GM23338 (cell line): ENCODE results near the gene MCAM. TPM values are rescaled to one million over a fixed set of nuclear protein-coding genes. Genes with fewer than 3 reads are reported as not detected.

ENCODE experiments used
- ATAC-seq: fragments of 200-7000 bp; cut with Tn5 transposase; 3 replicates; pipeline ENCODE4 v1.9.1; 2020
- DNase-seq: peaks from one replicate; pipeline ENCODE4 v3.0.0-alpha.2; 2015; ENCODE audit warnings: low spot score
- H2AFZ ChIP-seq: fragments of 200-600 bp; sonication (generic); 2 replicates; pipeline ENCODE4 v1.8.0; 2016; ENCODE audit warnings: antibody characterized with exemption, mild to moderate bottlenecking, moderate library complexity
- H3F3A ChIP-seq: fragments of 200-600 bp; sonication (generic); replicated peaks from 2 replicates; pipeline ENCODE4 v1.8.0; 2017; ENCODE audit warnings: antibody characterized with exemption, mixed run types, low read depth
- H3K27ac ChIP-seq: fragments of 200-600 bp; sonication (generic); 2 replicates; pipeline ENCODE4 v1.6.1; 2016; ENCODE audit warnings: low read depth
- H3K27me3 ChIP-seq: fragments of 200-600 bp; sonication (generic); 2 replicates; pipeline ENCODE4 v1.8.0; 2016; ENCODE audit warnings: mild to moderate bottlenecking, mixed run types, moderate library complexity; ENCODE audit not compliant: insufficient read depth
- H3K36me3 ChIP-seq: fragments of 200-600 bp; sonication (generic); 2 replicates; pipeline ENCODE4 v1.8.0; 2016; ENCODE audit warnings: mild to moderate bottlenecking; ENCODE audit not compliant: insufficient read depth
- H3K4me1 ChIP-seq: fragments of 200-600 bp; sonication (generic); 2 replicates; pipeline ENCODE4 v1.8.0; 2016; ENCODE audit warnings: mild to moderate bottlenecking, moderate library complexity; ENCODE audit not compliant: insufficient read depth
- H3K4me2 ChIP-seq: fragments of 200-600 bp; sonication (generic); 2 replicates; pipeline ENCODE4 v1.7.1; 2017; ENCODE audit warnings: mixed run types
- H3K4me3 ChIP-seq: fragments of 200-600 bp; sonication (generic); 2 replicates; pipeline ENCODE4 v1.6.1; 2016; ENCODE audit warnings: mixed run types
- H3K79me2 ChIP-seq: fragments of 200-600 bp; sonication (generic); replicated peaks from 2 replicates; pipeline ENCODE4 v1.8.0; 2017; ENCODE audit warnings: mild to moderate bottlenecking; ENCODE audit not compliant: insufficient read depth
- H3K9me2 ChIP-seq: fragments of 200-600 bp; sonication (generic); 2 replicates; pipeline ENCODE4 v1.8.0; 2017; ENCODE audit not compliant: insufficient read depth
- H4K20me1 ChIP-seq: fragments of 200-600 bp; sonication (generic); replicated peaks from 2 replicates; pipeline ENCODE4 v1.8.0; 2017; ENCODE audit warnings: mild to moderate bottlenecking; ENCODE audit not compliant: insufficient read depth
- H3K27ac Mint-ChIP-seq: 2 replicates; pipeline ENCODE4 v1.8.0; 2020; ENCODE audit warnings: inconsistent platforms, mild to moderate bottlenecking, moderate library complexity, mixed read lengths
- H3K27me3 Mint-ChIP-seq: 3 replicates; pipeline ENCODE4 v1.8.0; 2022; ENCODE audit warnings: low read depth, mild to moderate bottlenecking, moderate library complexity, mixed read lengths, inconsistent platforms; ENCODE audit not compliant: insufficient read depth, poor library complexity
- H3K36me3 Mint-ChIP-seq: 3 replicates; pipeline ENCODE4 v1.8.0; 2021; ENCODE audit warnings: low read depth, mild to moderate bottlenecking, inconsistent platforms, moderate library complexity, mixed read lengths
- H3K4me1 Mint-ChIP-seq: 3 replicates; pipeline ENCODE4 v1.8.0; 2020; ENCODE audit warnings: mild to moderate bottlenecking, inconsistent platforms, mixed read lengths
- H3K4me3 Mint-ChIP-seq: 3 replicates; pipeline ENCODE4 v1.8.0; 2021; ENCODE audit warnings: moderate library complexity, mild to moderate bottlenecking, inconsistent platforms, mixed read lengths
- H3K9me3 Mint-ChIP-seq: 3 replicates; pipeline ENCODE4 v1.8.0; 2020; ENCODE audit warnings: moderate library complexity, mild to moderate bottlenecking, inconsistent platforms, mixed read lengths
- CREB1 ChIP-seq: fragments of 250-450 bp; sonication (Bioruptor Pico); IDR thresholded peaks from 2 replicates; pipeline ENCODE4 v1.5.0; 2020; ENCODE audit warnings: low read depth, mild to moderate bottlenecking, moderate library complexity
- CTCF ChIP-seq, 2 experiments: fragments of 200-600 bp in 1 of 2; sonication (generic) in 1 of 2; conservative IDR thresholded peaks; 2 replicates each; pipeline versions ENCODE4 v1.5.1 to v1.6.1; 2016 to 2017; ENCODE audit warnings: antibody characterized with exemption in 2 of 2, low read depth in 2 of 2, mild to moderate bottlenecking in 2 of 2, moderate library complexity in 1 of 2
- JUNB ChIP-seq: IDR thresholded peaks from one replicate; pipeline ENCODE4 v1.6.1; 2016; ENCODE audit warnings: antibody characterized with exemption; ENCODE audit not compliant: unreplicated experiment
- POLR2AphosphoS5 ChIP-seq: IDR thresholded peaks from 2 replicates; pipeline ENCODE4 v1.6.1; 2016; ENCODE audit warnings: antibody characterized with exemption, low read depth
- ZNF114 ChIP-seq: fragments of 250-450 bp; sonication (Bioruptor Pico); IDR thresholded peaks from 2 replicates; pipeline ENCODE4 v1.5.0; 2020; ENCODE audit warnings: mild to moderate bottlenecking, moderate library complexity
- polyA plus RNA-seq: library from polyadenylated mRNA; unstranded; fragments of >200 nt; fragmentation: Nextera tagmentation; extraction: Ambion mirVana; gene quantifications from 2 replicates; pipeline ENCODE4 v1.2.1, GENCODE V29; 2016
- total RNA-seq: library from RNA; depleted of rRNA; stranded (reverse); fragments of >200 nt; shearing (Covaris generic); gene quantifications from 2 replicates; pipeline ENCODE4 v1.2.3, GENCODE V29; 2014
- TF ChIP-seq, protein P1 (sequence below): fragments of 250-450 bp; sonication (Bioruptor Pico); IDR thresholded peaks from 2 replicates; pipeline ENCODE4 v1.5.0; 2020; ENCODE audit warnings: mild to moderate bottlenecking, moderate library complexity
- TF ChIP-seq, protein P2 (sequence below): IDR thresholded peaks from one replicate; pipeline ENCODE4 v1.6.1; 2018; ENCODE audit warnings: antibody characterized with exemption; ENCODE audit not compliant: unreplicated experiment

The MCAM gene
- total and polyA plus RNA-seq, 2 experiments from 2014 or later = 8.9 to 79.5 TPM

DNA sequence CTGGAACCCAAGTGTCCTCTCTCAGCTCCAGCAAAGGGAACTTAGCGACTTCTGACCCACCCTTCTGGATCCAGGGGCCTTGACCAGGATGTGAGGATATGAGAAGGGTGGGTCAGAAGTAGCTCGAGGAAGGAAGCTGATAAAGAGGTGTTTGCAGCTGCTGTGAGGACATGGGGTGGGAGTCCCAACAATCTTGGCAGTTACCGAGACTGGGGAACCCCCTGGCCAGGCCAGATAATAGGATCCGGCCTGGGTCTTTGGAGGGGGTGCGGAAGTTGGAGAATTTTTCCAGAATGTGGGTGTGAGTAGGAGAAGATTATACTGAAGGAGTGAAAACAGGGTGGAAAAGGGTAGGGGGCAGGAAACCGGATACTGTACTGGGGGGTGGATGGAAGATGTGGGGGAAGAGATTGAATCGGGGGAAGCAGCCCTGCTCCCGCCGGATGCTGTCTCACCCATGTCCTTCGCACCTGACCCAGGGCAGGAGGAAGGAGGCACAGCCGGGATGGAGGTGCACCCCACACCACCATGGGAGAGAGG is 2.8 kb upstream of the MCAM start:
- Histone ChIP-seq H3K27me3 (peaks cover 39% of the 10 kb centered on the region), H3K79me2 (no peaks in the 10 kb centered on the region), H2AFZ (no peak overlapping the region), H4K20me1 (0 out of 2 replicates have a peak, but pooled peaks cover 1% of the 10 kb centered on the region), H3K4me3 (peak overlapping the region; percentile 80; the same call in 1 of the 2 replicates), H3K27ac (no peak overlapping the region; the same call in 1 of the 2 replicates), H3K36me3 (no peaks in the 10 kb centered on the region), H3K4me1 (peaks cover 47% of the 10 kb centered on the region), H3K4me2 (peak overlapping the region; percentile 98), H3K9me2 (no peaks in the 10 kb centered on the region), H3F3A (peaks cover 22% of the 10 kb centered on the region)
- Mint-ChIP-seq H3K9me3 (no peaks in the 10 kb centered on the region), H3K36me3 (no peaks in the 10 kb centered on the region), H3K4me3 (peak overlapping the region; percentile 40), H3K4me1 (peaks cover 38% of the 10 kb centered on the region), H3K27me3 (peaks cover 48% of the 10 kb centered on the region), H3K27ac (no peak overlapping the region)
- TF ChIP-seq POLR2AphosphoS5 (no peak), CTCF (conservative IDR thresholded peaks at IDR 0.05; ENCODE audit: low read depth in 2 of 2) (no peak), JUNB (no peak), ZNF114 (CRISPR knock-in tag) (no peak), CREB1 (CRISPR knock-in tag) (no peak)
- TF ChIP-seq, protein P1, sequence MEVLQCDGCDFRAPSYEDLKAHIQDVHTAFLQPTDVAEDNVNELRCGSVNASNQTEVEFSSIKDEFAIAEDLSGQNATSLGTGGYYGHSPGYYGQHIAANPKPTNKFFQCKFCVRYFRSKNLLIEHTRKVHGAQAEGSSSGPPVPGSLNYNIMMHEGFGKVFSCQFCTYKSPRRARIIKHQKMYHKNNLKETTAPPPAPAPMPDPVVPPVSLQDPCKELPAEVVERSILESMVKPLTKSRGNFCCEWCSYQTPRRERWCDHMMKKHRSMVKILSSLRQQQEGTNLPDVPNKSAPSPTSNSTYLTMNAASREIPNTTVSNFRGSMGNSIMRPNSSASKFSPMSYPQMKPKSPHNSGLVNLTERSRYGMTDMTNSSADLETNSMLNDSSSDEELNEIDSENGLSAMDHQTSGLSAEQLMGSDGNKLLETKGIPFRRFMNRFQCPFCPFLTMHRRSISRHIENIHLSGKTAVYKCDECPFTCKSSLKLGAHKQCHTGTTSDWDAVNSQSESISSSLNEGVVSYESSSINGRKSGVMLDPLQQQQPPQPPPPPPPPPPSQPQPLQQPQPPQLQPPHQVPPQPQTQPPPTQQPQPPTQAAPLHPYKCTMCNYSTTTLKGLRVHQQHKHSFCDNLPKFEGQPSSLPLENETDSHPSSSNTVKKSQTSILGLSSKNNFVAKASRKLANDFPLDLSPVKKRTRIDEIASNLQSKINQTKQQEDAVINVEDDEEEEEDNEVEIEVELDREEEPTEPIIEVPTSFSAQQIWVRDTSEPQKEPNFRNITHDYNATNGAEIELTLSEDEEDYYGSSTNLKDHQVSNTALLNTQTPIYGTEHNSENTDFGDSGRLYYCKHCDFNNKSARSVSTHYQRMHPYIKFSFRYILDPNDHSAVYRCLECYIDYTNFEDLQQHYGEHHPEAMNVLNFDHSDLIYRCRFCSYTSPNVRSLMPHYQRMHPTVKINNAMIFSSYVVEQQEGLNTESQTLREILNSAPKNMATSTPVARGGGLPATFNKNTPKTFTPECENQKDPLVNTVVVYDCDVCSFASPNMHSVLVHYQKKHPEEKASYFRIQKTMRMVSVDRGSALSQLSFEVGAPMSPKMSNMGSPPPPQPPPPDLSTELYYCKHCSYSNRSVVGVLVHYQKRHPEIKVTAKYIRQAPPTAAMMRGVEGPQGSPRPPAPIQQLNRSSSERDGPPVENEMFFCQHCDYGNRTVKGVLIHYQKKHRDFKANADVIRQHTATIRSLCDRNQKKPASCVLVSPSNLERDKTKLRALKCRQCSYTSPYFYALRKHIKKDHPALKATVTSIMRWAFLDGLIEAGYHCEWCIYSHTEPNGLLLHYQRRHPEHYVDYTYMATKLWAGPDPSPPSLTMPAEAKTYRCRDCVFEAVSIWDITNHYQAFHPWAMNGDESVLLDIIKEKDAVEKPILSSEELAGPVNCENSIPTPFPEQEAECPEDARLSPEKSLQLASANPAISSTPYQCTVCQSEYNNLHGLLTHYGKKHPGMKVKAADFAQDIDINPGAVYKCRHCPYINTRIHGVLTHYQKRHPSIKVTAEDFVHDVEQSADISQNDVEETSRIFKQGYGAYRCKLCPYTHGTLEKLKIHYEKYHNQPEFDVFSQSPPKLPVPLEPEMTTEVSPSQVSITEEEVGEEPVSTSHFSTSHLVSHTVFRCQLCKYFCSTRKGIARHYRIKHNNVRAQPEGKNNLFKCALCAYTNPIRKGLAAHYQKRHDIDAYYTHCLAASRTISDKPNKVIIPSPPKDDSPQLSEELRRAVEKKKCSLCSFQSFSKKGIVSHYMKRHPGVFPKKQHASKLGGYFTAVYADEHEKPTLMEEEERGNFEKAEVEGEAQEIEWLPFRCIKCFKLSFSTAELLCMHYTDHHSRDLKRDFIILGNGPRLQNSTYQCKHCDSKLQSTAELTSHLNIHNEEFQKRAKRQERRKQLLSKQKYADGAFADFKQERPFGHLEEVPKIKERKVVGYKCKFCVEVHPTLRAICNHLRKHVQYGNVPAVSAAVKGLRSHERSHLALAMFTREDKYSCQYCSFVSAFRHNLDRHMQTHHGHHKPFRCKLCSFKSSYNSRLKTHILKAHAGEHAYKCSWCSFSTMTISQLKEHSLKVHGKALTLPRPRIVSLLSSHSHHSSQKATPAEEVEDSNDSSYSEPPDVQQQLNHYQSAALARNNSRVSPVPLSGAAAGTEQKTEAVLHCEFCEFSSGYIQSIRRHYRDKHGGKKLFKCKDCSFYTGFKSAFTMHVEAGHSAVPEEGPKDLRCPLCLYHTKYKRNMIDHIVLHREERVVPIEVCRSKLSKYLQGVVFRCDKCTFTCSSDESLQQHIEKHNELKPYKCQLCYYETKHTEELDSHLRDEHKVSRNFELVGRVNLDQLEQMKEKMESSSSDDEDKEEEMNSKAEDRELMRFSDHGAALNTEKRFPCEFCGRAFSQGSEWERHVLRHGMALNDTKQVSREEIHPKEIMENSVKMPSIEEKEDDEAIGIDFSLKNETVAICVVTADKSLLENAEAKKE (CRISPR knock-in tag) = no peak
- TF ChIP-seq, protein P2, sequence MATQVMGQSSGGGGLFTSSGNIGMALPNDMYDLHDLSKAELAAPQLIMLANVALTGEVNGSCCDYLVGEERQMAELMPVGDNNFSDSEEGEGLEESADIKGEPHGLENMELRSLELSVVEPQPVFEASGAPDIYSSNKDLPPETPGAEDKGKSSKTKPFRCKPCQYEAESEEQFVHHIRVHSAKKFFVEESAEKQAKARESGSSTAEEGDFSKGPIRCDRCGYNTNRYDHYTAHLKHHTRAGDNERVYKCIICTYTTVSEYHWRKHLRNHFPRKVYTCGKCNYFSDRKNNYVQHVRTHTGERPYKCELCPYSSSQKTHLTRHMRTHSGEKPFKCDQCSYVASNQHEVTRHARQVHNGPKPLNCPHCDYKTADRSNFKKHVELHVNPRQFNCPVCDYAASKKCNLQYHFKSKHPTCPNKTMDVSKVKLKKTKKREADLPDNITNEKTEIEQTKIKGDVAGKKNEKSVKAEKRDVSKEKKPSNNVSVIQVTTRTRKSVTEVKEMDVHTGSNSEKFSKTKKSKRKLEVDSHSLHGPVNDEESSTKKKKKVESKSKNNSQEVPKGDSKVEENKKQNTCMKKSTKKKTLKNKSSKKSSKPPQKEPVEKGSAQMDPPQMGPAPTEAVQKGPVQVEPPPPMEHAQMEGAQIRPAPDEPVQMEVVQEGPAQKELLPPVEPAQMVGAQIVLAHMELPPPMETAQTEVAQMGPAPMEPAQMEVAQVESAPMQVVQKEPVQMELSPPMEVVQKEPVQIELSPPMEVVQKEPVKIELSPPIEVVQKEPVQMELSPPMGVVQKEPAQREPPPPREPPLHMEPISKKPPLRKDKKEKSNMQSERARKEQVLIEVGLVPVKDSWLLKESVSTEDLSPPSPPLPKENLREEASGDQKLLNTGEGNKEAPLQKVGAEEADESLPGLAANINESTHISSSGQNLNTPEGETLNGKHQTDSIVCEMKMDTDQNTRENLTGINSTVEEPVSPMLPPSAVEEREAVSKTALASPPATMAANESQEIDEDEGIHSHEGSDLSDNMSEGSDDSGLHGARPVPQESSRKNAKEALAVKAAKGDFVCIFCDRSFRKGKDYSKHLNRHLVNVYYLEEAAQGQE = no peak
- DNase-seq (no peak), ATAC-seq (no peak)
